HL-60 (cell line): ENCODE data around the gene AKR1E2.

ENCODE experiments used
- POLR2AphosphoS5 ChIP-seq: IDR thresholded peaks from 2 replicates; pipeline ENCODE4 v1.6.1; 2012; ENCODE audit warnings: low read depth
- TF ChIP-seq, protein P1 (sequence below): IDR thresholded peaks from one replicate; pipeline ENCODE4 v1.5.1; 2011; ENCODE audit warnings: low read length, control low read depth, inconsistent platforms; ENCODE audit not compliant: insufficient read depth

DNA sequence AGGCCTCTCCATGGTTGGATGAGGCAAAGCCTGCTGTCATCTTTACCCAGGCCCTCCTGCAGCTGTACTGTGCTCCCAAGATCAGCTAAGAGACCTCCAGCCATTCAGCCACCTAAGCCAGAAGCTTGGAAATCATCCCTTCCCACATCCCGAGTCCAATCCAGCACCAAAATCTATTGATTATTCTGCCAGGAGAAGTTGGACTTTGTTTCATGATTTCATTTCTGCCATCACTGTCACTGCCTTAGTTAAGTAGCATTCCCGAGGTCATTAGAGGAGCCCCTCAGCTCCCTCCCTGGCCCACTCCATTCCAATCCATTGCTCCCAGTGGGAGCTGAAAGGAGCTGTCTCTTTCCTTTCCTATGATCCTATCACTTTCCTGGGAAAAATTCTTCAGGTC is 14.1 kb downstream of the AKR1E2 start:
- TF ChIP-seq, protein P1, sequence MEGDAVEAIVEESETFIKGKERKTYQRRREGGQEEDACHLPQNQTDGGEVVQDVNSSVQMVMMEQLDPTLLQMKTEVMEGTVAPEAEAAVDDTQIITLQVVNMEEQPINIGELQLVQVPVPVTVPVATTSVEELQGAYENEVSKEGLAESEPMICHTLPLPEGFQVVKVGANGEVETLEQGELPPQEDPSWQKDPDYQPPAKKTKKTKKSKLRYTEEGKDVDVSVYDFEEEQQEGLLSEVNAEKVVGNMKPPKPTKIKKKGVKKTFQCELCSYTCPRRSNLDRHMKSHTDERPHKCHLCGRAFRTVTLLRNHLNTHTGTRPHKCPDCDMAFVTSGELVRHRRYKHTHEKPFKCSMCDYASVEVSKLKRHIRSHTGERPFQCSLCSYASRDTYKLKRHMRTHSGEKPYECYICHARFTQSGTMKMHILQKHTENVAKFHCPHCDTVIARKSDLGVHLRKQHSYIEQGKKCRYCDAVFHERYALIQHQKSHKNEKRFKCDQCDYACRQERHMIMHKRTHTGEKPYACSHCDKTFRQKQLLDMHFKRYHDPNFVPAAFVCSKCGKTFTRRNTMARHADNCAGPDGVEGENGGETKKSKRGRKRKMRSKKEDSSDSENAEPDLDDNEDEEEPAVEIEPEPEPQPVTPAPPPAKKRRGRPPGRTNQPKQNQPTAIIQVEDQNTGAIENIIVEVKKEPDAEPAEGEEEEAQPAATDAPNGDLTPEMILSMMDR, result no peak
- no peak for TF ChIP-seq POLR2AphosphoS5
